22Rv1 (cell line): ENCODE data around the gene MFSD2A.

Experiments
- H3K27ac ChIP-seq: fragments of 450-650 bp; 2 replicates; pipeline ENCODE4 v1.5.1; 2017
- ZFX ChIP-seq: fragments of 450-650 bp; IDR thresholded peaks from 2 replicates; pipeline ENCODE4 v1.6.1; 2017; ENCODE audit warnings: antibody characterized with exemption, borderline replicate concordance
- TF ChIP-seq, protein P1 (sequence below): fragments of 450-650 bp; IDR thresholded peaks from 2 replicates; pipeline ENCODE4 v1.5.1; 2017; ENCODE audit warnings: mild to moderate bottlenecking

MFSD2A gene

DNA sequence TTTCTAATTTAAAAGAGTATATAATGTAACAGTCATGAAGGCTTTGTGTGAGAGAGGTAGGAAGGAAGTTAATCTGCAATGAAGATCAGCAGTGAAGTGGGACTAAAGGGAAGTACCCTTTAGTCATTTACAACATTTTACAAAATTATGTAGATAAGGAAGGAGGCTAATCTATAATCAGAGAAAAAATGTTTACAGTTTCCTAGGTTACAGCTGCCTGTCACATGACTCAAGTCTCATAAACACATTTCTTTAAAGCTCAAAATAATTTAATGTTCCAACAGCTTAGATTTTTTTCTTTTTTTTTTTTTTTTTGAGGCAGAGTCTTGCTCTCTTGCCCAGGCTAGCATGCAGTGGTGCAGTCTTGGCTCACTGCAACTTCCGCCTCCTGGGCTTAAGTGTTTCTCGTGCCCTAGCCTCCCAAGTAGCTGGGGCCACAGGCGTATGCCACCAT is 59.3 kb downstream of the MFSD2A start:
- H3K27ac ChIP-seq = no peak overlapping the region
- TF ChIP-seq, protein P1, sequence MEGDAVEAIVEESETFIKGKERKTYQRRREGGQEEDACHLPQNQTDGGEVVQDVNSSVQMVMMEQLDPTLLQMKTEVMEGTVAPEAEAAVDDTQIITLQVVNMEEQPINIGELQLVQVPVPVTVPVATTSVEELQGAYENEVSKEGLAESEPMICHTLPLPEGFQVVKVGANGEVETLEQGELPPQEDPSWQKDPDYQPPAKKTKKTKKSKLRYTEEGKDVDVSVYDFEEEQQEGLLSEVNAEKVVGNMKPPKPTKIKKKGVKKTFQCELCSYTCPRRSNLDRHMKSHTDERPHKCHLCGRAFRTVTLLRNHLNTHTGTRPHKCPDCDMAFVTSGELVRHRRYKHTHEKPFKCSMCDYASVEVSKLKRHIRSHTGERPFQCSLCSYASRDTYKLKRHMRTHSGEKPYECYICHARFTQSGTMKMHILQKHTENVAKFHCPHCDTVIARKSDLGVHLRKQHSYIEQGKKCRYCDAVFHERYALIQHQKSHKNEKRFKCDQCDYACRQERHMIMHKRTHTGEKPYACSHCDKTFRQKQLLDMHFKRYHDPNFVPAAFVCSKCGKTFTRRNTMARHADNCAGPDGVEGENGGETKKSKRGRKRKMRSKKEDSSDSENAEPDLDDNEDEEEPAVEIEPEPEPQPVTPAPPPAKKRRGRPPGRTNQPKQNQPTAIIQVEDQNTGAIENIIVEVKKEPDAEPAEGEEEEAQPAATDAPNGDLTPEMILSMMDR = no peak
- TF ChIP-seq ZFX = no peak

DNA sequence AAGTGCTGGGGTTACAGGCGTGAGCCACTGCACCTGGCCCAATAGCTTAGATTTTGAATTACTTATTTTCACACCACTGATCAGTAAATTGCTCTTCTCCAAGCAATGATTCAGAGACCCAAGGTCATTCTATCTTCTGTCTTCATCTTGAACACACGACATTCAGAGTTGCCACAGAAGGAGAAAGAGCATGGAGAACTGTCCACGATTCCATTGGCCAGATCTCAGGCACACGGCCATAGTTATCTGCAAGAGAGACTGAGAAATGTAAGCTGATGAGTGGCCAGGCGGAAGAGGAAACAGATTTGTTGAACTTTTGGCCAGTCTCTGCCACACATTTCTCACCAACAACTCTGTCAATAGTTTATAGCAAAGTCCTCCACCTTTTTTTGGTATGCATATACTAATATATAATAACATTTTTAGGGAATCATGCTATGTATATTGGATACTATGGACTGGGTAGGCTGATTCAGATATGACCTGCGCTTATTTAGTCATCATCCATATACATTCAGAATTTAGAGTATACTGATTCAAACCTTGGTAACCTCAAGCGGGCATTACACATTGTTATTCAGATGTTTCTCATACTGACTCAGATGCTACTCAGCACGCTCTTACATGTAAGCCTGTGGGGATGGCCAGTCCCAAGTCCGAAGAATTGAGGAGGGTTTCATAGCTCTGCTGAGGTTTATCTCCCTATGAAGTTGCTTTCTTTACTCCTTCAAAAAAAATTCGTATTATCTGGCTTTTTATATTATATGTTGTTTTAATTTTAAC is 60.1 kb downstream of the MFSD2A start:
- TF ChIP-seq, protein P1 = no peak
- TF ChIP-seq ZFX = no peak
- H3K27ac ChIP-seq = no peak overlapping the region

DNA sequence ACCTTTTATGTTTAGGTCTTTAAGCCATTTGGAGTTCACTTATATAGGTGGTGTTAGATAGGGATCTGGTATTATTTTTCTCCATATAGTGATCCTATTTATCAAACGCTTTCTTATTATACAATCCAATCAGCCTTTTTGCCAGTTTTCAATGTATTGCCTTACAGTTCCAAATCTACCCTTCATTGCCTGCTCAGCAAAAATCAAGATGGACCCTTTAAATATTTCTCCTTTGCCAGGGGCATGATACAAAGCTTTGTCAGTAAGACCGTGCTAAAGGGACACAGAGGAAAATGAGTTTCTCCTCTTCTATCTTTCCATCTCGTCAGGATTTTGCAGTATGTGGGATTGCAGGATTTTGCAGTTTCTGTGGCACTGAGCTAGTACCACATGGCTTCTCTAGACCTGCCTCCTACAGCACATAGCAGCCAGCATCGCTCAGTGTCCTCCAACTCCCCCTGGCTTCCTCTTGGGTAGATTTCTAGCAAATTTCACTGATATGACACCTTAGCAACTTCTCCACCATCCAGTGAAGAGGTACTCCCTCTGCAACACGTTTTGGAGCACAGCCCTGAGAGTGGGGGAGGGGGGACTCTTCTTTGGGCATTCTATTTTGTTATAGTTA is 63.1 kb downstream of the MFSD2A start:
- TF ChIP-seq ZFX = no peak
- TF ChIP-seq, protein P1 = no peak

More for the DNA sequence above, 63.1 kb downstream of the MFSD2A start:
- no peak overlapping the region for H3K27ac ChIP-seq
